Mucosa of rectum (tissue), 2 donors: ENCODE data around the gene UQCRH.
"Not testable (repeated sequence)": the region's sequence is repeated elsewhere in the genome, so short reads cannot be mapped to it uniquely, and the experiment has no call there.

ENCODE experiments used
- H3K27ac ChIP-seq, 2 donors: one replicate each; pipeline ENCODE4 v1.7.0; 2013; ENCODE audit warnings: inconsistent platforms in 2 of 2, low read depth in 2 of 2, low read length in 2 of 2
- H3K27me3 ChIP-seq, 2 donors: one replicate each; pipeline ENCODE4 v1.7.0; 2013; ENCODE audit warnings: low read length in 2 of 2; ENCODE audit not compliant: control insufficient read depth in 2 of 2, insufficient read depth in 2 of 2
- H3K36me3 ChIP-seq, 2 donors: one replicate each; pipeline ENCODE4 v1.7.0; 2013; ENCODE audit warnings: low read length in 2 of 2; ENCODE audit not compliant: control insufficient read depth in 2 of 2, insufficient read depth in 2 of 2
- H3K4me1 ChIP-seq, 2 donors: one replicate each; pipeline ENCODE4 v1.7.0; 2013; ENCODE audit warnings: low read length in 2 of 2, mild to moderate bottlenecking in 1 of 2; ENCODE audit not compliant: control insufficient read depth in 2 of 2, insufficient read depth in 2 of 2
- H3K4me3 ChIP-seq, 2 donors: one replicate each; pipeline ENCODE4 v1.7.0; 2013; ENCODE audit warnings: low read length in 2 of 2
- H3K9ac ChIP-seq, 2 donors: one replicate each; pipeline ENCODE4 v1.7.0; 2013; ENCODE audit warnings: low read length in 2 of 2, low read depth in 1 of 2, mild to moderate bottlenecking in 1 of 2
- H3K9me3 ChIP-seq, 2 donors: one replicate each; pipeline ENCODE4 v1.7.0; 2013; ENCODE audit warnings: low read length in 2 of 2; ENCODE audit not compliant: control insufficient read depth in 2 of 2
- donor health status: healthy.
- donor health status: Normal muscosa, but diverticular disease.

The UQCRH gene

DNA sequence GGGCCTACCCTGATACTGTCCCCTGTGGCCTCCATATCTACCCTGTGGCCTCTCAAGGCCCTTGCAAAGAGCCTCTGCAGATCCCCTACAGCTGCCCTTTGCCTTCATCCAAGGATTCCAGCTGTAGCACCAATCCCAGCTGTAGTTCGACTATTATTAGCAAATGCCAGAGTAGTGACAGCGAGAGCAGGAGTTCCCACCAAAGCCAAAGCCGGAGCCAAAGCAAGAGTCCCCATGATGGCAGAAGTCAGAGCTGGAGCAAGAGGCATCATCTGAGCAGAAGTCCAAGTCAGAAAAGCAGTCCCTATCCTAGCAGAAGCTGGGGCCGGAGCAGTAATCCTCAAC, 39.8 kb downstream of the UQCRH start:
- H3K9ac ChIP-seq: no peak overlapping the region
- peaks cover 4 to 9% of the 10 kb centered on the region in 2 donors for H3K4me1 ChIP-seq

DNA sequence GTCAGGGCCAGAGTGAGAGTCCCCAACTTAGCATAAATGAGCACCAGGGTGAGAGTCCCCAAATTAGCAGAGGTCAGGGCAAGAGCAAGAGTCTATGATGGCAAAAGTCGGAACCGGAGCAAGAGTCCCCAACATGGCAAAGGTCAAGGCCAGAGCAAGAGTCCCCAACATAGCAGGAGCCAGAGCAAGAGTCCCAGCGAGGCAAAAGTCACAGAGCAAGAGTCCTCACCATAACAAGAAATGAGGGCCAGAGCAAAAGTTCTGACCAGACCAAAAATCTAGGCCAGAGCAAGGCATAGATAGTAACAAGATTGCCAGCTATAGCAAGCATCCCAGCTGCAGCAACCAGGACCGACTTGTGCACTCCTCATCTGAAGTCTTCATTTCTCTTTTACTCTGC, 40.2 kb downstream of the UQCRH start:
- Histone ChIP-seq H3K9me3 (no peaks in the 10 kb centered on the region), H3K27ac (no peak overlapping the region), H3K4me1 (peaks cover 4 to 9% of the 10 kb centered on the region in 2 donors), H3K36me3 (peaks cover 22 to 32% of the 10 kb centered on the region in 2 donors), H3K27me3 (no peaks in the 10 kb centered on the region), H3K9ac (no peak overlapping the region), H3K4me3 (no peak overlapping the region)

More for the DNA sequence above, 39.8 kb downstream of the UQCRH start:
- Histone ChIP-seq H3K27me3 (no peaks in the 10 kb centered on the region), H3K4me3 (no peak overlapping the region), H3K9me3 (no peaks in the 10 kb centered on the region), H3K27ac (no peak overlapping the region), H3K36me3 (peaks cover 22 to 32% of the 10 kb centered on the region in 2 donors)

DNA sequence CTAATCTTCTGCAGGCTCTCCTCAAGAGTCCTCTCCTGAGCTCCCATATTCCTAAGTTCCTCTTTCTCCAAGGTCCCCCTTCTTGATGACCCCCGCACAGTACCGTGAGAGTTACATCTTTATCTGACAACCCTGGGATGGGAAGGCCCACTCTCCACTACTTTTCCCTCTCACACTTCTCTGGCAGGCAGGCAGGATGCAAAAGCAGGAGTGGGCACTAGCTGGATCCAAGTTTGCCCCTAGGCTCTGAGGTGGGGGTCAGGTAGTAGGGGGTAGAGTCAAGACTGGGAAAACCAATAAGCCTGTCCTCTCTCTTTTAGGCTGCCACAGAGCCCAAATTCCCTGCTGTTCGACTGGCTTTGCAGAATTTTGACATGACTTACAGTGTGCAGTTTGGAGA, 41.0 kb downstream of the UQCRH start:
- Histone ChIP-seq H3K36me3 (peaks cover 24 to 35% of the 10 kb centered on the region in 2 donors), H3K9ac (no peak overlapping the region), H3K27ac (no peak overlapping the region)

GRCh38 chr1:46345281-46345680, 41.8 kb downstream of the UQCRH start:
- no peaks in the 10 kb centered on the region for H3K9me3 ChIP-seq
- no peak overlapping the region for H3K4me3 ChIP-seq
- no peak overlapping the region for H3K9ac ChIP-seq
- no peak overlapping the region for H3K27ac ChIP-seq
- H3K4me1 ChIP-seq: peaks cover 0 to 7% of the 10 kb centered on the region in 2 donors
- no peaks in the 10 kb centered on the region for H3K27me3 ChIP-seq
- H3K36me3 ChIP-seq: peaks cover 31 to 42% of the 10 kb centered on the region in 2 donors

More for the DNA sequence above, 41.0 kb downstream of the UQCRH start:
- no peaks in the 10 kb centered on the region for H3K27me3 ChIP-seq
- H3K4me1 ChIP-seq: peaks cover 3 to 8% of the 10 kb centered on the region in 2 donors
- no peak overlapping the region for H3K4me3 ChIP-seq
- H3K9me3 ChIP-seq: no peaks in the 10 kb centered on the region

- Histone ChIP-seq H3K36me3 (peaks cover 29 to 55% of the 10 kb centered on the region in 2 donors), H3K27me3 (no peaks in the 10 kb centered on the region), H3K9ac (no peak overlapping the region), H3K4me1 (no peaks in the 10 kb centered on the region), H3K27ac (no peak overlapping the region), H3K9me3 (no peaks in the 10 kb centered on the region), H3K4me3 (no peak overlapping the region)
These were observed 48.9 kb downstream of the UQCRH start for GRCh38 chr1:46352363-46352762.

- H3K4me3 ChIP-seq, H3K4me1 ChIP-seq, H3K27ac ChIP-seq, H3K27me3 ChIP-seq, H3K9me3 ChIP-seq, H3K9ac ChIP-seq: not testable (repeated sequence)
- H3K36me3 ChIP-seq: peaks cover 16 to 44% of the 10 kb centered on the region in 2 donors
These were observed 52.4 kb downstream of the UQCRH start for GRCh38 chr1:46355920-46356319.

- peaks cover 34 to 41% of the 10 kb centered on the region in 2 donors for H3K36me3 ChIP-seq
These were observed 58.7 kb downstream of the UQCRH start for GRCh38 chr1:46362158-46362557.

DNA sequence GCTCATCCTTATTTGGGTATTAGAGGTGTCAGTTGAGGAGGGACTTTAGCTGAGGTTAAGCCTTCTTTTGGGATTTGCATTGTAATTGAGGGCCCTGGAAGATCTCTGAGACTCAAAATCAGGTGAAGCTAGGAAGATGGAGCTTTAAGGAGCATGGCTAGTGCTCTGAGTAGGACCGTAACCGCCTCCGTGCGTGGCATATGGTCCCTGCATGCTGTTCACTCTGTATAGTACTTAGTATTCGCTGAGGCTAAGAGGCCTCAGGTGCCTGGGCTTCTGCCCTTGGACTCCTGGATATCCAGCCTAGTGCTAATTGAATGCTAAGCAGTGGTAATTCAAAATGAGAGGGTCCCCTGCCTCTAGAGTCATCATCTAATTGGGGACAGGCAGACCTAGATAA, 59.6 kb downstream of the UQCRH start:
- H3K27ac ChIP-seq: no peak overlapping the region
- peaks cover 38 to 40% of the 10 kb centered on the region in 2 donors for H3K36me3 ChIP-seq
- no peak overlapping the region for H3K9ac ChIP-seq

More at GRCh38 chr1:46362158-46362557, 58.7 kb downstream of the UQCRH start:
- H3K4me1 ChIP-seq: no peaks in the 10 kb centered on the region
- H3K27me3 ChIP-seq: no peaks in the 10 kb centered on the region
- H3K9ac ChIP-seq: no peak overlapping the region
- H3K4me3 ChIP-seq: no peak overlapping the region
- H3K27ac ChIP-seq: no peak overlapping the region
- H3K9me3 ChIP-seq: no peaks in the 10 kb centered on the region

GRCh38 chr1:46364612-46365011, 61.1 kb downstream of the UQCRH start:
- no peak overlapping the region for H3K4me3 ChIP-seq
- no peaks in the 10 kb centered on the region for H3K9me3 ChIP-seq
- H3K36me3 ChIP-seq: peaks cover 43 to 49% of the 10 kb centered on the region in 2 donors
- H3K27ac ChIP-seq: no peak overlapping the region
- H3K27me3 ChIP-seq: no peaks in the 10 kb centered on the region
- H3K9ac ChIP-seq: no peak overlapping the region
- no peaks in the 10 kb centered on the region for H3K4me1 ChIP-seq

More for the DNA sequence above, 59.6 kb downstream of the UQCRH start:
- Histone ChIP-seq H3K27me3 (no peaks in the 10 kb centered on the region), H3K4me3 (no peak overlapping the region), H3K4me1 (no peaks in the 10 kb centered on the region), H3K9me3 (no peaks in the 10 kb centered on the region)

DNA sequence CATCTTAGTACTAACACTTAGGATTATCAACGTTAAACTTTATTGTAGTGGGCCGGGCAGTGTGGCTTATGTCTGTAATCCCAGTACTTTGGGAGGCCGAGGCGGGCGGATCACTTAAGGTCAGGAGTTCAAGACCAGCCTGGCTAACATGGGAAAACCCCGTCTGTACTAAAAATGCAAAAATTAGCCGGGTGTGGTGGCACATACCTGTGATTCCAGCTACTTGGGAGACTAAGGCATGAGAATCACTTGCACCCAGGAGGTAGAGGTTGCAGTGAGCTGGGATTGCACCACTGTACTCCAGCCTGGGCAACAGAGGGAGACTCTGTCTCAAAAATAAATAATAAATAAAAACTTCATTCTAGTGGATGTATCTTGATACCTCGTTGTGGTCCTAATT, 62.3 kb downstream of the UQCRH start:
- H3K9ac ChIP-seq, H3K9me3 ChIP-seq, H3K4me1 ChIP-seq, H3K27ac ChIP-seq, H3K4me3 ChIP-seq, H3K27me3 ChIP-seq: not testable (repeated sequence)
- H3K36me3 ChIP-seq: peaks cover 40 to 44% of the 10 kb centered on the region in 2 donors
